Activated CD8-positive, alpha-beta memory T cell treated with anti-CD3 and anti-CD28 coated beads, Interleukin-2, amount 10 ng/mL, durations not matched to agents 7 days and 5 days (primary cell): ENCODE measurements around the gene KSR2. TPM values are rescaled to one million over a fixed set of nuclear protein-coding genes. Genes with fewer than 3 reads are reported as not detected.
A peak's percentile ranks its signal among the peaks of the same experiment; 100 is the strongest.
"Not testable (repeated sequence)": the region's sequence is repeated elsewhere in the genome, so short reads cannot be mapped to it uniquely, and the experiment has no call there.

Source experiments
- ATAC-seq: fragments of 150-1000 bp; cut with Tn5 transposase; one replicate; pipeline ENCODE4 v1.10.0; 2021; ENCODE audit warnings: moderate library complexity
- CTCF ChIA-PET: fragments of 350-600 bp; sonication (Branson Sonifier 250); formaldehyde crosslinking; loops from one replicate; lab custom pipeline; 2021; ENCODE audit warnings: antibody characterized with exemption; lab: Charles Lee
- DNase-seq: peaks from one replicate; pipeline ENCODE4 v3.0.0-alpha.2; 2020
- H3K27ac Mint-ChIP-seq: one replicate; pipeline ENCODE4 v1.8.0; 2021; ENCODE audit warnings: mild to moderate bottlenecking, mixed read lengths
- H3K27me3 Mint-ChIP-seq: one replicate; pipeline ENCODE4 v1.8.0; 2021; ENCODE audit warnings: mixed read lengths
- H3K36me3 Mint-ChIP-seq: one replicate; pipeline ENCODE4 v1.8.0; 2021; ENCODE audit warnings: mild to moderate bottlenecking, mixed read lengths
- H3K4me1 Mint-ChIP-seq: one replicate; pipeline ENCODE4 v1.8.0; 2021; ENCODE audit warnings: mixed read lengths
- H3K4me3 Mint-ChIP-seq: one replicate; pipeline ENCODE4 v1.8.0; 2021; ENCODE audit warnings: mild to moderate bottlenecking, moderate library complexity, mixed read lengths
- H3K9me3 Mint-ChIP-seq: one replicate; pipeline ENCODE4 v1.8.0; 2022; ENCODE audit warnings: low read depth, mixed read lengths
- total RNA-seq, 2 experiments: library from RNA; stranded (reverse); gene quantifications; one replicate each; pipeline ENCODE4 v1.2.3, GENCODE V29; 2021

KSR2 gene
- not detected for total RNA-seq

DNA sequence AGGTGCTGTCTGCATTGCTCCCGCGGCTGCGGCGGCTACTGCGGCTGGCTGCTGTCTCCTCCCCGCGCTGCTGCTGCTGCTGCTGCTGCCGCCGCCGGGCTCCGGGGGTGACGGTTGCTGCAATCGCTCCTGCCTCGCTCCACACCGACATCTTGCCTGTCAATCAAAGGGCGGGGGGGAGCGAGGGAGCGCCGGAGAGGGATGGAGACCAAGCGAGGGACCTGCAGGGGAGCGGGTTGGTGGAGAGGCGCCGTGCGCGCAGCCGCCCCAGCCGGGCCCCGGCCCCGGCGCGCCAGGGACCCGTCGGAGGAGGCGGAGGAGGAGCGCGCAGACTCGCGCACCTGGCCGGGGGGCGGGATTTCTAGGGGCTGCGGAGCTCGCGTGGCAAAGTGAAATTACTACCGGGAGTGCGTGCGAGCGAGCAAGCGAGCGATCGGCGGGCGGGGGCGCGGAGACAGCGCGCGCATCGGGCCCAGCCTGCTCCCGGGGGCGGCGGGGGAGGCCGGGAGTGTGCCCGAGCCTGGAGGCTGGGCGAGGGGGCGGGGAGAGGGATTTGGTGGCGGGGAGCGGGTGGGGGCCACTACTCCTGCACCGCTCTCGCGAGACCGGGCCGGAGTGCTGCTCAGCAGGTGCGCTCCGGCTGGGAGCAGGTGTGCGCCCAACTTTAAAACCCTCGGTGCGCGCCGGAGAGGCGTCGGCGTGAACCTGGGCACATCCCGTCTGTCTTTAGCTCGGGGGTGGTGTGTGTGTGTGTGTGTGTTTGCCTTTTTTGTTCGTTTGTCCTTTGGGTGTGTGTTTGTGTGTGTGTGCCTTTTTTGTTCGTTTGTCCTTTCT is at the start of gene KSR2:
KSR2 (minus strand) TSS at position 165 of the 834 bp plus-strand sequence. CDS start 735 bp downstream, outside the sequence.
- CTCF ChIA-PET, result no interaction called here

DNA sequence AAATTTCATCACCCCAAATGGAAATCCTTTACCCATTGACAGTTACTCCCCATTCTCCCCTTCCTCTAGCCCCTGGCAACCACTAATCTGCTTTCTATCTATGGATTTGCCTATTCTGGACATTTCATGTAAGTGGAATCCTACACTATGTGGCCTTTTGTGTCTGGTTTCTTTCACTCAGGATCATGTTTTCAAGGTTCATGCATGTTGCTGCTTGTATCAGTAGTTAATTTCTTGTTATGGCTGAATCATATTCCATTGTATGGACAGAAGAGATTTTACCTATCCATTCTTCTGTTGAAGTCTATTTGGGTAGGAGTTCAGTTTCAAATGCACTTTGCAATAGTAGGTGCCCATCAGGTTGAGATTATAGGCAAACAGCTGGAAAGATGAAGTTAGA is 49.1 kb upstream of the KSR2 start:
- Mint-ChIP-seq H3K27ac (peak overlapping the region; percentile 22), H3K9me3 (no peaks in the 10 kb centered on the region), H3K27me3 (peaks cover 5% of the 10 kb centered on the region), H3K36me3 (peaks cover 30% of the 10 kb centered on the region), H3K4me1 (peaks cover 25% of the 10 kb centered on the region), H3K4me3 (peak overlapping the region; percentile 88)
- DNase-seq (no peak), ATAC-seq (no peak)
- CTCF ChIA-PET, result interaction anchor here (0.7 to 2.2 kb wide), 6 partner anchors 12 to 358 kb away, joined by 3 to 7 read pairs (median 4); partner anchors contain the start of gene SUDS3

More for the DNA sequence above, at the start of gene KSR2:
- peaks cover 8% of the 10 kb centered on the region for H3K4me1 Mint-ChIP-seq
- peak; percentile 57 for DNase-seq
- H3K36me3 Mint-ChIP-seq, result peaks cover 2% of the 10 kb centered on the region
- H3K4me3 Mint-ChIP-seq, result peak within 1 kb of the TSS; percentile 71
- H3K27ac Mint-ChIP-seq, result no peak within 1 kb of the TSS
- peaks cover 8% of the 10 kb centered on the region for H3K9me3 Mint-ChIP-seq
- peak; percentile 81 for ATAC-seq
- peaks cover 62% of the 10 kb centered on the region for H3K27me3 Mint-ChIP-seq

DNA sequence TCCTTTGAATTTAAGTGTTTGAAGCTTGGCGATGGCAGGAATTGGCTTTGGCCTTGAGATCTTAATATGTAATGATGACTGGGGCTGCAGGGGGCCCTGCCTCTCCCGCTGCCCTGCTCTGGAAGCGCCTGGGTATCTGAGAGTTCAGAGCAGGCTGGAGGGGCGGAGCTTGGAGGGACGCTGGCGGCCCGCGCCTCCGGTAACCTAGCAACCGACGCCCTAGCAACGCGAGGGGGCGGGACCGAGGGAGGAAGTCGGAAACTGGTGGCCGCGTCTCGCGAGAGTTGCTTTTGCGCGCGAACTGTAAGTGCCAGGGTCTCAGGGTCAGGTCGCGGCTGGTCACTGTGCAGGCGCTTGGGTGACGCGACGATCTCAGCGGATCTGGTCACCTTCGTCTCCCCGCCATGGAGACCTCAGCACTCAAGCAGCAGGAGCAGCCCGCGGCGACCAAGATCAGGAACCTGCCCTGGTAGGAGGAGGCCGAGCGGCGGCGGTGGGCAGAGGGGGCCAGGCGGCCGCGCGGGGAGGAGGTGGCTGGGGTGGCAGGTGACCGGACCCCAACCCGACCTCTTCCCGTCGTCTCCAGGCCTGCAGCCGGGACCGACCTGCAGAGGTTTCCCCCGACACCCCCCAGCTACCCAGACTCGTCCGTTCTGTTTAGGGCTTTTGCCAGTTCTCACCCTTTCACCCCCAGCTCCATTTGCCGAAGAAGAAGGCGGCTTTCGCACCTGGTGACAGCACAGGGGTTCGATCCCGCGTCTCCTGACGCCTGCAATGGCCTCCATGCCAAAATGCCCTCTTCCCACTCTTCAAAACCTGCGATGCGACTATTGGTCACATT is 47.9 kb upstream of the KSR2 start, which contains the start of gene RFC5:
RFC5 (plus strand) TSS at position 280 of the 841 bp plus-strand sequence; CDS start at position 405, 125 bp downstream.
- peak within 1 kb of the TSS; percentile 88 for H3K4me3 Mint-ChIP-seq
- CTCF ChIA-PET, result interaction anchor here (0.7 to 2.2 kb wide), 11 partner anchors 14 to 360 kb away, joined by 3 to 7 read pairs (median 4); partner anchors contain the start of genes PEBP1, SUDS3 and WSB2
- DNase-seq, result peak; percentile 98
- H3K36me3 Mint-ChIP-seq, result peaks cover 20% of the 10 kb centered on the region
- H3K4me1 Mint-ChIP-seq, result peaks cover 21% of the 10 kb centered on the region
- peak within 1 kb of the TSS; percentile 89 for H3K27ac Mint-ChIP-seq
- peaks cover 5% of the 10 kb centered on the region for H3K27me3 Mint-ChIP-seq
- peak; percentile 95 for ATAC-seq
- no peaks in the 10 kb centered on the region for H3K9me3 Mint-ChIP-seq

DNA sequence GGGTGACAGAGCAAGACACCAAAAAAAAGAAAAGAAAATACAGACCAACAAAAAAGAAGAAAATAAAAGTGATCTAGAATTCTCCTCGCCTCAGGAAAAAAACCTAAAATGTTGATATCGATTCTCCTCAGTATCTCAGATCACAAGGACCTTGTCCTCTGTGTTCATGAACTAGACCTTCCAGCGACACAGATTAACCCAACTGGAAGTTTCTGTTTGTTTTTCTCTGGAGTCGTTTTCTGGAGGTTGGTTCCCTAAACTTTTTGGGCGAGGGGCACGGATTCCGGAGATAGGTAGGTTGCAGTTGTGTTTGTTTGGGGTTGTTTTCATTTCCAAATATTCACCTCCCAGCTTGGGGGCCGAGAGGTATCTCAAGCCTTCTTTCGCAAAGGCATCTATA is 47.2 kb upstream of the KSR2 start:
- peak overlapping the region; percentile 88 for H3K4me3 Mint-ChIP-seq
- no peak for ATAC-seq

DNA sequence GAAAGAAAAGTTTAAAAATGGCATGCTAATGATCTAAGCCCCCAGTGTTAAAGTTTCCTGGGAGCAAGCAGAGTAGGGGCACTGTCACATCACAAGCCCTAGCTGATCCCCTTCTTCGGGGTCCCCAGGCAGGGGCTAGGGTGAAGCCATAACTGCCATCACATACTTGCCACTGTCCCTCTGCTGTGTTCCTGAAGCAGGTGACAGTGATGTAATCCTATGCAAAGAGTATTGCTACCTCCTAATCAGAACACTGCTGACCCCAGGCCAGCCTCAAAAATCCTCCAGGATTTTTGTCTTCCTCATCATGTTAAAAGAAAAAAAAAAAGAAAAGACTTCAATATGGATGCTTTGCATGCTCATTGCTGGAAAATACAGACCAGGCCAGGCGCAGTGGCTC is 46.5 kb upstream of the KSR2 start:
- DNase-seq (no peak), ATAC-seq (no peak)
- peaks cover 20% of the 10 kb centered on the region for H3K4me1 Mint-ChIP-seq
- peaks cover 5% of the 10 kb centered on the region for H3K27me3 Mint-ChIP-seq
- H3K27ac Mint-ChIP-seq, result no peak overlapping the region
- peaks cover 10% of the 10 kb centered on the region for H3K36me3 Mint-ChIP-seq
- no peak overlapping the region for H3K4me3 Mint-ChIP-seq
- H3K9me3 Mint-ChIP-seq, result no peaks in the 10 kb centered on the region
- CTCF ChIA-PET, result no interaction called here

More for the DNA sequence above, 47.2 kb upstream of the KSR2 start:
- DNase-seq, result no peak
- Mint-ChIP-seq H3K27me3 (peaks cover 5% of the 10 kb centered on the region), H3K27ac (no peak overlapping the region), H3K36me3 (peaks cover 15% of the 10 kb centered on the region), H3K4me1 (peaks cover 21% of the 10 kb centered on the region), H3K9me3 (no peaks in the 10 kb centered on the region)
- CTCF ChIA-PET, result interaction anchor here (1.0 to 2.2 kb wide), 7 partner anchors 45 to 166 kb away, joined by 3 to 7 read pairs (median 3); partner anchors contain the start of genes PEBP1 and WSB2

DNA sequence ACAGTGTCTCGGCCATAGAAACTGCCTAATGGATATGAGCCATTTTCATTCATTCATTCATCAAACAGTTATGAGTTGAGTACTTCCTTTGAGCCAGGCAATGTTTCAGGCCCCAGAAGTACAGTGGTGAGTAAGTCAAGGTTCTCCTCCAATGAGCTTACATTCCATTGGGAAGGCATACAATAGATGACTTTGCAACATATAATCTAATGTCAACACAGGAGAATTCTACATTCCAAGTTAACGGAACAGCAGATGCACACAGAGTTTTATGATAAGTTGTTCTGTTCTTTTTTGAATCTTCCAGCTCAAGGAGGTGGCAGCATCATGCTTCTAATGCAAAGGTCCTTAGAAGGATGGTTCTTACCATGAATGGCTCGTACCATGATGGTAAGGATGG is 44.5 kb upstream of the KSR2 start:
- ATAC-seq (no peak), DNase-seq (no peak)
- Mint-ChIP-seq H3K27me3 (peaks cover 5% of the 10 kb centered on the region), H3K36me3 (no peaks in the 10 kb centered on the region), H3K9me3 (no peaks in the 10 kb centered on the region), H3K4me1 (peaks cover 11% of the 10 kb centered on the region), H3K27ac (no peak overlapping the region), H3K4me3 (no peak overlapping the region)
- CTCF ChIA-PET, result no interaction called here

DNA sequence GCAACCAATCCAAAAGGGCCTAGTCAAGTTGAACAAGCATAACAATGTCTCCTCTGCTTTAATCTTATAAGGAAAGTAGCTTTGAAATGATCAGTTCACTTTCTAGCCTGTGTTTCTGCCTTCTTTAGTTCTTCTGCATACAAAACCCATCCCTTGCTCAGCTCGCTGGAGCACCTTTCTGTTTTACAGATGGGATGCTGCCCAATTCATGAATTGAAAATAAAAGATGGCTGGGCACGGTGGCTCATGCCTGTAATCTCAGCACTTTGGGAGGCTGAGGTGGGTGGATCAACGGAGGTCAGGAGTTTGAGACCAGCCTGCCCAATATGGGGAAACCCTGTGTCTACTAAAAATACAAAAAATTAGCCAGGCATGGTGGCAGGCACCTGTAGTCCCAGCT is 43.2 kb upstream of the KSR2 start:
- no peak for ATAC-seq
- CTCF ChIA-PET, result no interaction called here
- peaks cover 4% of the 10 kb centered on the region for H3K4me1 Mint-ChIP-seq
- no peak overlapping the region for H3K27ac Mint-ChIP-seq
- no peaks in the 10 kb centered on the region for H3K9me3 Mint-ChIP-seq
- no peaks in the 10 kb centered on the region for H3K36me3 Mint-ChIP-seq
- peaks cover 5% of the 10 kb centered on the region for H3K27me3 Mint-ChIP-seq
- no peak for DNase-seq
- no peak overlapping the region for H3K4me3 Mint-ChIP-seq

DNA sequence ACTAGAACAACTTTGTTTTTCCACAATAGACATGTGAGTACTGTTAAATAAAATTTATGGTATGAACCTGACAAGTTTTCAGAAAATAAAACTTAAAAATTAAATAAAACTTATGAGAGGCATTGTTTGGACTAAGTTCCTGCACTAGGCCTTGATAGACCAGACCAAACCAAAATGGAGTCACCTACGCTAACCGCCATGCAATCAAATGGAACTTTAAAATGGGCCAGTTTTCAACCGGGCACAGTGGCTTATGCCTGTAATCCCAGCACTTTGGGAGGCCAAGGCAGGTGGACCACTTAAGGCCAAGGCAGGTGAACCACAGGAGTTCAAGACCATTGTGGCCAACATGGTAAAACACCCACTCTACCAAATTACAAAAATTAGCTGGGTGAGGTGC is 42.6 kb upstream of the KSR2 start:
- no peak for ATAC-seq
- H3K36me3 Mint-ChIP-seq, result no peaks in the 10 kb centered on the region
- H3K4me1 Mint-ChIP-seq, result peaks cover 3% of the 10 kb centered on the region
- H3K27ac Mint-ChIP-seq, result no peak overlapping the region
- H3K27me3 Mint-ChIP-seq, result peaks cover 5% of the 10 kb centered on the region
- H3K9me3 Mint-ChIP-seq, result no peaks in the 10 kb centered on the region
- CTCF ChIA-PET, result no interaction called here
- H3K4me3 Mint-ChIP-seq, result no peak overlapping the region
- DNase-seq, result no peak

DNA sequence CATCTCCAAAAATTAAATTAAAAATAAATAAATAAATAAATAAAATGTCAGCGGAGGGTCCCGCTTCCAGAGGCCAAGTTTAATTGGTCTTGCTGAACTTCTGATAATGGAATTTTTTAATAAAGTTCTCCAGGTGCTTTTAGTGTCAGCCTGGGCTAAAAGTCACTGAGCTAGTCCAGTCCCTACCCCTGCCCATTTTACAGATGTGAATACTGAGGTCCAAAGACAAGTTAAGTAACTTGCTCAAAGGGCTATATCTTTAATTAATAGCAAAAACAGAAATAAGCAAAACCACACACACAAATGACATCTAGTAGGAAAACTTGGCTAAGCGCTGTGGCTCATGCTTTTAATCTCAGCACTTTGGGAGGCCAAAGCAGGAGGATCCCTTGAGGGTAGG is 42.1 kb upstream of the KSR2 start:
- ATAC-seq, result no peak
- no peaks in the 10 kb centered on the region for H3K36me3 Mint-ChIP-seq
- no peaks in the 10 kb centered on the region for H3K9me3 Mint-ChIP-seq
- CTCF ChIA-PET, result no interaction called here
- no peak for DNase-seq
- H3K27ac Mint-ChIP-seq, result no peak overlapping the region
- no peaks in the 10 kb centered on the region for H3K4me1 Mint-ChIP-seq
- no peak overlapping the region for H3K4me3 Mint-ChIP-seq
- peaks cover 5% of the 10 kb centered on the region for H3K27me3 Mint-ChIP-seq

DNA sequence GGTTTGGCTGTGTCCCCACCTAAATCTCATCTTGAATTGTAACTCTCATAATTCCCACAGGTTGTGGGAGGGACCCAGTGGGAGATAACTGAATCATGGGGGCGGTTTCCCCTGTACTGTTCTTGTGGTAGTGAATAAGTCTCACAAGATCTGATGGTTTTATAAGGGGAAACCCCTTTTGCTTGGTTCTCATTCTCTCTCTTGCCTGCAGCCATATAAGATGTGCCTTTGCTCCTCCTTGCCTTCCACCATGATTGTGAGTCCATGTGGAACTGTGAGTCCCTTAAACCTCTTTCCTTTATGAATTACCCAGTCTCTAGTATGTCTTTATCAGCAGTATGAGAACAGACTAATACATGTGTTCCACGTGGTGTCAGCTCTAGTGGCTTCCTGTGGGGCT is 31.0 kb upstream of the KSR2 start:
- H3K27ac Mint-ChIP-seq, H3K9me3 Mint-ChIP-seq, H3K27me3 Mint-ChIP-seq, DNase-seq, CTCF ChIA-PET, H3K4me1 Mint-ChIP-seq, H3K36me3 Mint-ChIP-seq, ATAC-seq, H3K4me3 Mint-ChIP-seq: not testable (repeated sequence)

DNA sequence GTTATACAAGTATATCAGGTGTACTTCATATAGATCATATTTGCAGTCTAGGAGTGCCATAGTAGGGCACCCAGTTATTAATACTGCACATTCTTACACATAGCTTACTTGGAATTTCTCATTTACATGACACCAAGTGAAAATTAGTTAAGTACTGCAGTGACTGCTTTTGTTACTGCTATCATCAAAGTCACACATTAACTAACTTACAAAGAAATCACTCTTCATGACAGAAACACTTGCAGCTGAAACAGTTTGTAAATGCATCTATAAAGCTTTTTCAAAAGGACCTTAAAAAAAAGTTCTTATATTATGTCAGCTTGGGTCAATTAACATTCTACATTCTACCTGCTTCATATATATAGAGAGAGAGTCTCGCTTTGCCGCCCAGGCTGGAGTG is 29.9 kb upstream of the KSR2 start:
- no peak overlapping the region for H3K4me3 Mint-ChIP-seq
- DNase-seq, result no peak
- H3K36me3 Mint-ChIP-seq, result no peaks in the 10 kb centered on the region
- peaks cover 10% of the 10 kb centered on the region for H3K9me3 Mint-ChIP-seq
- no peak overlapping the region for H3K27ac Mint-ChIP-seq
- no peaks in the 10 kb centered on the region for H3K4me1 Mint-ChIP-seq
- ATAC-seq, result no peak
- CTCF ChIA-PET, result no interaction called here
- H3K27me3 Mint-ChIP-seq, result peaks cover 3% of the 10 kb centered on the region

DNA sequence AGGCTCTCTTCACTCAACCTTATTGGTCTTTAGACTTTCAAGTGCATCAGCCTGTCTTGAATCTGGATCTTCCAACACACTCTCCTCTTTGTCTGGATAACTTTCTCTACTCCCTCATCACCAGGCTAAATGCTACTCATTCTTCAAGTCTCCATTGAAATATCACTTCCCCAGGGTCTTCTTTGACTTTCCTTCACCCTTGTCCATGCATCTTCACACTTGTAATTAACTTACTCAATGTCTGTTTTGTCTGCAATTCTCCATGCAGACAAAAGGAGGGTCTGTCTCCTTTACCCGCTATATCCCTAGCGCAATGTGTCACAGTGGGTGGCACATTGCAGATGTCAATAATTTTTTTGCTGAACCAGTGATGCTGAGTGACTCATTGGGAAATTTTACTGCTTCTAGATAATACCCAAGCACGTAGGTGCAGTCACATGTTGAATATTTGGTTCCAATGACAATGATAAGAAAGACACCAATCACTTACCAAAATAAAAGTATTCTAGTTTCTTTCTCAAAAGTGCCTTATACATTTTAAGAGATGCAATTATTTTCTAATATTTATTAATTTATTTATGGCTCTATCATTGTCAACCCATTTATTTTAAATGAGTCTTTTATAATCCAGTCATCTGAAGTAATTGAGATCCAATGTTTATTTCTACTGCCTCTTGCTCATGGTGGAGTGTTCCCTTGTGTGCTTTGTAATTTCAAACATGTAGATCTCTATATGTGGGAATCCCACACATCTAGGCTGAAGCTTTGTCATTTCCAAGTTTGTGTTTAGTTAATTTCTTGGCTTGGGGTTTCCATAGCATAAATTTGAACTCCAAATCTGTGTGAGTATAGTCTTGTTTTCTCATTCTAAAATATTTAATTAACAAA is 26.0 kb upstream of the KSR2 start:
- CTCF ChIA-PET, result no interaction called here
- DNase-seq (no peak), ATAC-seq (no peak)
- Mint-ChIP-seq H3K27ac (no peak overlapping the region), H3K9me3 (peaks cover 9% of the 10 kb centered on the region), H3K36me3 (no peaks in the 10 kb centered on the region), H3K4me3 (no peak overlapping the region), H3K4me1 (no peaks in the 10 kb centered on the region), H3K27me3 (peaks cover 3% of the 10 kb centered on the region)
